Measurements from ENCODE around the gene GOPC. TPM values are rescaled to one million over a fixed set of nuclear protein-coding genes. Genes with fewer than 3 reads are reported as not detected.
A peak's percentile ranks its signal among the peaks of the same experiment; 100 is the strongest.

The GOPC gene
- total RNA-seq (2012; rRNA removed) = 23.8 and 50.3 TPM in 2 replicates
- 18.6 and 23.4 TPM in 2 replicates for polyA plus RNA-seq (2012; rRNA removed)
- polyA plus RNA-seq (2012; cell fraction: cytosol; rRNA removed) = 5.3 and 7.8 TPM in 2 replicates
- 7.5 and 42.5 TPM in 2 replicates for polyA plus RNA-seq (2012; cell fraction: nucleus; rRNA removed; ENCODE audit: low replicate concordance)
- Bru-seq, nascent RNA = percentile 86 among the genes with signal in this experiment
- percentile 78 among the genes with signal in this experiment for BruChase-seq, experiment 1, labeled RNA remaining after a 6-hour chase
- percentile 92 among the genes with signal in this experiment for BruChase-seq, experiment 2, labeled RNA remaining after a 2-hour chase
- long read RNA-seq, full-length matches to known transcripts = 62 of 80 reads
- long read RNA-seq, partial matches to known transcripts = 16 of 80 reads
- long read RNA-seq, other reads (novel, unspliced or antisense) = 2 of 80 reads

- H2AK9ac ChIP-seq (replicated peaks; ENCODE audit: low read depth, low read length, poor library complexity) = peak within 1 kb of the TSS; percentile 68
- ChIA-PET POLR2A (ENCODE audit: unreplicated experiment) (interaction anchor here (0.6 to 0.8 kb wide), 2 partner anchors 152 to 172 kb away, joined by 10 to 21 read pairs; no protein-coding TSS in a partner anchor), CTCF (interaction anchor here (0.8 kb wide), 1 partner anchor 11 kb away, joined by 3 read pairs; no protein-coding TSS in a partner anchor)
- H4K5ac ChIP-seq (ENCODE audit: low read depth, low read length) = peak within 1 kb of the TSS; percentile 91
- H3K9me3 ChIP-seq (ENCODE audit: control insufficient read depth, insufficient read depth, low read length) = no peaks in the 10 kb centered on the region
- H2BK5ac ChIP-seq (ENCODE audit: low read depth, low read length, poor library complexity, severe bottlenecking) = peak within 1 kb of the TSS; percentile 96
- H3K4me1 ChIP-seq (ENCODE audit: control insufficient read depth, insufficient read depth, low read length) = 0 out of 2 replicates have a peak, but pooled peaks cover 2% of the 10 kb centered on the region
- H3K9ac ChIP-seq (ENCODE audit: low read depth, low read length) = peak within 1 kb of the TSS; percentile 95
- H2BK20ac ChIP-seq (ENCODE audit: low read depth, low read length) = peak within 1 kb of the TSS; percentile 60; the same call in 1 of the 2 replicates
- H4K8ac ChIP-seq (ENCODE audit: low read depth in 2 of 2, low read length in 2 of 2) = peak within 1 kb of the TSS; percentile 84 to 99
- H3K9me1 ChIP-seq (ENCODE audit: insufficient read depth, low read length) = no peaks in the 10 kb centered on the region; the same call in 1 of the 2 replicates
- peak within 1 kb of the TSS; percentile 97 for H3K14ac ChIP-seq (replicated peaks; ENCODE audit: low read depth, low read length)
- H4K20me1 ChIP-seq (ENCODE audit: insufficient read depth, low read length) = peaks cover 16% of the 10 kb centered on the region; the same call in 1 of the 2 replicates
- dilution Hi-C loops (cut with HindIII; ENCODE audit: low sequenced_read_pairs, unreplicated experiment) = no loop called here
- ATAC-seq (ENCODE audit: low read depth) (peak; percentile 97), DNase-seq (peak; percentile 98)
- H3K27me3 ChIP-seq (ENCODE audit: control insufficient read depth, insufficient read depth, low read length) = no peaks in the 10 kb centered on the region
- peak within 1 kb of the TSS; percentile 97 for H3K4ac ChIP-seq (ENCODE audit: low read depth, low read length)
- 0% methylated on average over 27 of the region's 60 CpGs; no CpG with 5 or more reads in 1 of the 2 experiments for WGBS, 2 experiments (ENCODE audit: extremely low coverage in 2 of 2, insufficient read length in 1 of 2)
- H3K4me2 ChIP-seq (ENCODE audit: low read depth, low read length) = peak within 1 kb of the TSS; percentile 94
- no TSS peak for BruUV-seq (replicated peaks)
- H3K36me3 ChIP-seq (ENCODE audit: control insufficient read depth, insufficient read depth, low read length) = peaks cover 8% of the 10 kb centered on the region
- intact Hi-C loops (cut with micrococcal nuclease) = loop anchor here (5.0 to 10.0 kb wide), 2 partner anchors 230 to 628 kb away; no protein-coding TSS in a partner anchor
- in situ Hi-C loops (cut with MboI; ENCODE audit: low sequenced_read_pairs) = loop anchor here (5.0 kb wide), 2 partner anchors 155 to 255 kb away; no protein-coding TSS in a partner anchor
- peaks cover 2 to 24% of the 10 kb centered on the region in 2 experiments for H3K79me1 ChIP-seq (ENCODE audit: low read depth in 1 of 2, low read length in 2 of 2)
- H2AK5ac ChIP-seq (ENCODE audit: low read depth, low read length) = peak within 1 kb of the TSS; percentile 71
- H3K56ac ChIP-seq (ENCODE audit: extremely low read depth, insufficient read depth, low read length) = peak within 1 kb of the TSS; percentile 94
- peak within 1 kb of the TSS; percentile 98 for H2AFZ ChIP-seq (replicated peaks; ENCODE audit: low read length, poor library complexity)
- peak within 1 kb of the TSS; percentile 94 for H2BK120ac ChIP-seq (ENCODE audit: low read depth, low read length)
- peak within 1 kb of the TSS; percentile 57 for H3K23ac ChIP-seq (ENCODE audit: low read depth, low read length)
- H3K27ac ChIP-seq (ENCODE audit: insufficient read depth, low read length) = peak within 1 kb of the TSS; percentile 93
- H3K4me3 ChIP-seq (ENCODE audit: insufficient read depth, low read depth, low read length) = peak within 1 kb of the TSS; percentile 90
- H4K91ac ChIP-seq (ENCODE audit: insufficient read depth, low read depth, low read length) = peak within 1 kb of the TSS; percentile 98
- H2BK15ac ChIP-seq (ENCODE audit: low read depth, low read length) = peak within 1 kb of the TSS; percentile 82; the same call in 2 of the 3 replicates
- peak within 1 kb of the TSS; percentile 82 for H3K18ac ChIP-seq (ENCODE audit: low read depth, low read length)
- TF ChIP-seq NFE2L2 (IDR thresholded peaks at IDR 0.05; ENCODE audit: low read depth, low read length) (no peak), MAZ (IDR thresholded peaks at IDR 0.05; ENCODE audit: borderline replicate concordance, low read depth, low read length) (peak; percentile 62; the same call in 1 of the 2 replicates), RCOR1 (IDR thresholded peaks at IDR 0.05; ENCODE audit: insufficient replicate concordance, low read length) (no peak), RFX5 (IDR thresholded peaks at IDR 0.05; ENCODE audit: low read depth, low read length) (no peak), CTCF (conservative IDR thresholded peaks at IDR 0.05; ENCODE audit: low read depth, low read length) (peak; percentile 15; the same call in 1 of the 2 replicates), BHLHE40 (IDR thresholded peaks at IDR 0.05; ENCODE audit: low read depth, low read length) (no peak), CHD1 (IDR thresholded peaks at IDR 0.05; ENCODE audit: low read depth, low read length) (no peak), RAD21 (IDR thresholded peaks at IDR 0.05; ENCODE audit: low read length) (no peak), CEBPB (IDR thresholded peaks at IDR 0.05; ENCODE audit: low read depth, low read length) (no peak), MXI1 (IDR thresholded peaks at IDR 0.05; ENCODE audit: borderline replicate concordance, low read depth, low read length) (peak; percentile 89; the same call in 1 of the 2 replicates), SMC3 (IDR thresholded peaks at IDR 0.05; ENCODE audit: low read depth, low read length) (no peak), MAFK (IDR thresholded peaks at IDR 0.05; ENCODE audit: low read depth, low read length) (peak; percentile 47)
Measured at GRCh38 chr6:117602151-117602898, at the start of gene GOPC. Gene GOPC, minus strand, starts transcription at chr6:117602511. Its CDS starts 223 bp downstream, at chr6:117602288.
